Smooth muscle cell (in vitro differentiated cells): Measurements from ENCODE around the gene SULT6B1. TPM values are rescaled to one million over a fixed set of nuclear protein-coding genes. Genes with fewer than 3 reads are reported as not detected.
A peak's percentile ranks its signal among the peaks of the same experiment; 100 is the strongest.

Experiments used
- DNase-seq: peaks from one replicate; lab custom pipeline; 2025; ENCODE audit not compliant: unreplicated experiment; lab: John Stamatoyannopoulos, UW
- H2AFZ ChIP-seq: fragments of 200-600 bp; sonication (generic); 2 replicates; pipeline ENCODE4 v1.6.0; 2016; ENCODE audit warnings: antibody characterized with exemption, low read depth, mild to moderate bottlenecking
- H3F3A ChIP-seq: fragments of 200-600 bp; sonication (generic); 2 replicates; pipeline ENCODE4 v1.6.0; 2017; ENCODE audit warnings: antibody characterized with exemption, low read depth
- H3K27ac ChIP-seq: fragments of 200-600 bp; sonication (generic); 2 replicates; pipeline ENCODE4 v1.5.1; 2016; ENCODE audit warnings: low read depth, mild to moderate bottlenecking
- H3K27me3 ChIP-seq: fragments of 200-600 bp; sonication (generic); 2 replicates; pipeline ENCODE4 v1.6.1; 2016; ENCODE audit warnings: low read depth, mild to moderate bottlenecking
- H3K36me3 ChIP-seq: fragments of 200-600 bp; sonication (generic); 2 replicates; pipeline ENCODE4 v1.5.1; 2016; ENCODE audit warnings: low read depth
- H3K4me1 ChIP-seq: fragments of 200-600 bp; sonication (generic); 2 replicates; pipeline ENCODE4 v1.5.1; 2016; ENCODE audit warnings: low read depth
- H3K4me2 ChIP-seq: fragments of 200-600 bp; sonication (generic); 2 replicates; pipeline ENCODE4 v1.6.0; 2016; ENCODE audit warnings: mild to moderate bottlenecking
- H3K4me3 ChIP-seq: fragments of 200-600 bp; sonication (generic); 2 replicates; pipeline ENCODE4 v1.5.1; 2016; ENCODE audit warnings: mild to moderate bottlenecking
- H3K79me2 ChIP-seq: fragments of 200-600 bp; sonication (generic); 2 replicates; pipeline ENCODE4 v1.6.0; 2016; ENCODE audit warnings: low read depth, mild to moderate bottlenecking
- H3K9ac ChIP-seq: fragments of 200-600 bp; sonication (generic); 2 replicates; pipeline ENCODE4 v1.6.0; 2016; ENCODE audit warnings: low read depth
- H3K9me3 ChIP-seq: fragments of 200-600 bp; sonication (generic); replicated peaks from 2 replicates; pipeline ENCODE4 v1.5.1; 2016; ENCODE audit warnings: low read depth
- H4K20me1 ChIP-seq: fragments of 200-600 bp; sonication (generic); 2 replicates; pipeline ENCODE4 v1.6.0; 2016; ENCODE audit warnings: low read depth
- CTCF ChIP-seq: fragments of 200-600 bp; sonication (generic); IDR thresholded peaks from 2 replicates; pipeline ENCODE4 v1.5.1; 2017; ENCODE audit warnings: borderline replicate concordance, mild to moderate bottlenecking, antibody characterized with exemption; ENCODE audit not compliant: insufficient read depth, poor library complexity, severe bottlenecking
- WGBS: methylation state at CpG from one replicate; pipeline ENCODE4 v1.1.7; 2016; ENCODE audit warnings: low lambda C conversion rate; 5-methylcytosine and 5-hydroxymethylcytosine counted together
- polyA plus RNA-seq: library from polyadenylated mRNA; unstranded; fragments of >200 nt; fragmentation: Nextera tagmentation; extraction: Ambion mirVana; gene quantifications from 2 replicates; pipeline ENCODE4 v1.2.1, GENCODE V29; 2016
- total RNA-seq: library from RNA; depleted of rRNA; stranded (reverse); fragments of >200 nt; gene quantifications from 2 replicates; pipeline ENCODE4 v1.2.3, GENCODE V29; 2014

The SULT6B1 gene
- total and polyA plus RNA-seq, 2 experiments from 2014 or later: not detected

GRCh38 chr2:37164757-37165156 lies 23.7 kb downstream of the SULT6B1 start:
- no peak for TF ChIP-seq CTCF
- H4K20me1 ChIP-seq: no peaks in the 10 kb centered on the region
- no peak overlapping the region for H3K27ac ChIP-seq
- H3K4me3 ChIP-seq: no peak overlapping the region
- no peaks in the 10 kb centered on the region for H3K79me2 ChIP-seq
- WGBS: 92% methylated on average over 1 of the region's 1 CpG
- H3K9me3 ChIP-seq: no peaks in the 10 kb centered on the region
- H2AFZ ChIP-seq: no peak overlapping the region
- H3K36me3 ChIP-seq: no peaks in the 10 kb centered on the region
- H3K4me2 ChIP-seq: no peak overlapping the region
- no peak overlapping the region for H3K9ac ChIP-seq
- no peaks in the 10 kb centered on the region for H3F3A ChIP-seq
- no peaks in the 10 kb centered on the region for H3K27me3 ChIP-seq
- no peak for DNase-seq
- no peaks in the 10 kb centered on the region for H3K4me1 ChIP-seq

- Histone ChIP-seq H3K79me2 (peaks cover 41% of the 10 kb centered on the region), H3K4me1 (peaks cover 5% of the 10 kb centered on the region), H3K9me3 (no peaks in the 10 kb centered on the region), H3F3A (no peaks in the 10 kb centered on the region), H3K36me3 (no peaks in the 10 kb centered on the region), H4K20me1 (peaks cover 10% of the 10 kb centered on the region), H3K27me3 (no peaks in the 10 kb centered on the region), H3K27ac (peak within 1 kb of the TSS; percentile 75), H2AFZ (peak within 1 kb of the TSS; percentile 94), H3K9ac (peak within 1 kb of the TSS; percentile 91), H3K4me3 (peak within 1 kb of the TSS; percentile 91), H3K4me2 (peak within 1 kb of the TSS; percentile 85)
- TF ChIP-seq CTCF: no peak
- DNase-seq: peak; percentile 43
- 23% methylated on average over 31 of the region's 55 CpGs for WGBS
These were observed 31.4 kb downstream of the SULT6B1 start, which contains the start of gene EIF2AK2 for GRCh38 chr2:37156857-37157714. Gene EIF2AK2, minus strand, starts transcription at chr2:37156980. Its CDS starts 9,174 bp downstream, at chr2:37147806.

GRCh38 chr2:37156071-37156856 lies 32.2 kb downstream of the SULT6B1 start:
- H3K79me2 ChIP-seq: peaks cover 49% of the 10 kb centered on the region

More at GRCh38 chr2:37156071-37156856, 32.2 kb downstream of the SULT6B1 start:
- Histone ChIP-seq H2AFZ (peak overlapping the region; percentile 76), H3K4me2 (peak overlapping the region; percentile 85), H3K4me3 (peak overlapping the region; percentile 91), H3K27me3 (no peaks in the 10 kb centered on the region), H3F3A (no peaks in the 10 kb centered on the region), H3K9ac (peak overlapping the region; percentile 91), H3K9me3 (no peaks in the 10 kb centered on the region), H3K27ac (peak overlapping the region; percentile 75), H4K20me1 (peaks cover 15% of the 10 kb centered on the region), H3K36me3 (no peaks in the 10 kb centered on the region), H3K4me1 (peaks cover 5% of the 10 kb centered on the region)
- TF ChIP-seq CTCF: no peak
- peak; percentile 43 for DNase-seq
- 6% methylated on average over 24 of the region's 27 CpGs for WGBS
